Hepatocyte (in vitro differentiated cells): ENCODE measurements around the gene FGF7. TPM values are rescaled to one million over a fixed set of nuclear protein-coding genes. Genes with fewer than 3 reads are reported as not detected.
A peak's percentile ranks its signal among the peaks of the same experiment; 100 is the strongest.

Experiments
- DNase-seq: peaks from one replicate; pipeline ENCODE4 v3.0.0-alpha.2; 2016; ENCODE audit warnings: low spot score
- H2AFZ ChIP-seq: fragments of 200-600 bp; sonication (generic); 2 replicates; pipeline ENCODE4 v1.6.0; 2016; ENCODE audit warnings: antibody characterized with exemption, mild to moderate bottlenecking
- H3K27ac ChIP-seq: fragments of 200-600 bp; sonication (generic); 2 replicates; pipeline ENCODE4 v1.5.1; 2016; ENCODE audit warnings: mild to moderate bottlenecking
- H3K27me3 ChIP-seq: fragments of 200-600 bp; sonication (generic); 2 replicates; pipeline ENCODE4 v1.6.1; 2016
- H3K36me3 ChIP-seq: fragments of 200-600 bp; sonication (generic); replicated peaks from 2 replicates; pipeline ENCODE4 v1.5.1; 2016; ENCODE audit warnings: low read depth; ENCODE audit not compliant: insufficient read depth
- H3K4me1 ChIP-seq: fragments of 200-600 bp; sonication (generic); 2 replicates; pipeline ENCODE4 v1.5.1; 2016; ENCODE audit warnings: mild to moderate bottlenecking, moderate library complexity; ENCODE audit not compliant: insufficient read depth
- H3K4me2 ChIP-seq: fragments of 200-600 bp; sonication (generic); 2 replicates; pipeline ENCODE4 v1.6.0; 2016
- H3K4me3 ChIP-seq: fragments of 200-600 bp; sonication (generic); 2 replicates; pipeline ENCODE4 v1.5.1; 2016; ENCODE audit warnings: mild to moderate bottlenecking
- H3K79me2 ChIP-seq: fragments of 200-600 bp; sonication (generic); 2 replicates; pipeline ENCODE4 v1.6.0; 2017; ENCODE audit warnings: mild to moderate bottlenecking
- H3K9me2 ChIP-seq: fragments of 200-600 bp; sonication (generic); replicated peaks from 2 replicates; pipeline ENCODE4 v1.6.0; 2017; ENCODE audit warnings: mild to moderate bottlenecking; ENCODE audit not compliant: insufficient read depth
- H3K9me3 ChIP-seq: fragments of 200-600 bp; sonication (generic); 2 replicates; pipeline ENCODE4 v1.5.1; 2016; ENCODE audit warnings: low read depth, mild to moderate bottlenecking
- H4K20me1 ChIP-seq: fragments of 200-600 bp; sonication (generic); 2 replicates; pipeline ENCODE4 v1.6.0; 2016; ENCODE audit warnings: mild to moderate bottlenecking; ENCODE audit not compliant: insufficient read depth, poor library complexity, severe bottlenecking
- EZH2 ChIP-seq: fragments of 200-600 bp; sonication (generic); IDR thresholded peaks from 2 replicates; pipeline ENCODE4 v1.6.1; 2016; ENCODE audit warnings: antibody characterized with exemption, mild to moderate bottlenecking, borderline replicate concordance
- EZH2phosphoT487 ChIP-seq: fragments of 200-600 bp; sonication (generic); IDR thresholded peaks from one replicate; pipeline ENCODE4 v1.6.1; 2018; ENCODE audit warnings: antibody characterized with exemption, mild to moderate bottlenecking, low read depth, moderate library complexity; ENCODE audit not compliant: unreplicated experiment, severe bottlenecking
- WGBS: methylation state at CpG from one replicate; pipeline ENCODE4 v1.1.6; 2016; ENCODE audit warnings: low lambda C conversion rate; ENCODE audit errors: missing lambda C conversion rate; 5-methylcytosine and 5-hydroxymethylcytosine counted together
- polyA plus RNA-seq: library from polyadenylated mRNA; unstranded; fragments of >200 nt; fragmentation: Nextera tagmentation; extraction: Ambion mirVana; gene quantifications from 2 replicates; pipeline ENCODE4 v1.2.1, GENCODE V29; 2016
- total RNA-seq: library from RNA; depleted of rRNA; stranded (reverse); fragments of >200 nt; gene quantifications from 2 replicates; pipeline ENCODE4 v1.2.3, GENCODE V29; 2014
- TF ChIP-seq, protein P1 (sequence below): fragments of 200-600 bp; sonication (generic); IDR thresholded peaks from 2 replicates; pipeline ENCODE4 v1.5.1; 2016; ENCODE audit warnings: antibody characterized with exemption, mild to moderate bottlenecking; ENCODE audit not compliant: poor library complexity

FGF7 gene
- total and polyA plus RNA-seq, 2 experiments from 2014 or later = 11.2 to 18.9 TPM

DNA sequence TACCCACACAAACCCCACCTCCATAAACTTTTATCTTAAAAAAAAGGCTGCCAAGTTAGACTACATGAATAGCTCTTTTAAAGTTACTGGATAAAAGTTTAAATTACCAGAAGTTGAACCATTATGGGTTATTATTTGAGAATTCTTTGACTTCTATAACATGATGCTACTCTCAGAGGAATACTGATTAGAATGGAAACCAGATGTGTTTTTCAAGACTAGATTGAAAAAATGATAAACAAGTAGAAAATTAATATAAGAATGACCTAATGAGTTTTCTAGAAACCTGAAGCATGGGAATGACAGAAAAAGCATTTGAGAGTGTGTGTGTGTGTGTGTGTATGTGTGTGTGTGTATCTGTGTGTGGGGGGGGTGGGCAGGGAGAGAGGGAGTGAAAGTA, 12.4 kb upstream of the FGF7 start:
- no peak for DNase-seq
- Histone ChIP-seq H3K36me3 (no peaks in the 10 kb centered on the region), H3K9me3 (no peaks in the 10 kb centered on the region), H3K4me3 (no peak overlapping the region), H3K27ac (no peak overlapping the region), H3K4me1 (no peaks in the 10 kb centered on the region), H3K27me3 (no peaks in the 10 kb centered on the region), H4K20me1 (no peaks in the 10 kb centered on the region), H3K4me2 (no peak overlapping the region), H3K9me2 (no peaks in the 10 kb centered on the region), H2AFZ (no peak overlapping the region), H3K79me2 (no peaks in the 10 kb centered on the region)
- TF ChIP-seq EZH2 (no peak), EZH2phosphoT487 (no peak)
- TF ChIP-seq, protein P1, sequence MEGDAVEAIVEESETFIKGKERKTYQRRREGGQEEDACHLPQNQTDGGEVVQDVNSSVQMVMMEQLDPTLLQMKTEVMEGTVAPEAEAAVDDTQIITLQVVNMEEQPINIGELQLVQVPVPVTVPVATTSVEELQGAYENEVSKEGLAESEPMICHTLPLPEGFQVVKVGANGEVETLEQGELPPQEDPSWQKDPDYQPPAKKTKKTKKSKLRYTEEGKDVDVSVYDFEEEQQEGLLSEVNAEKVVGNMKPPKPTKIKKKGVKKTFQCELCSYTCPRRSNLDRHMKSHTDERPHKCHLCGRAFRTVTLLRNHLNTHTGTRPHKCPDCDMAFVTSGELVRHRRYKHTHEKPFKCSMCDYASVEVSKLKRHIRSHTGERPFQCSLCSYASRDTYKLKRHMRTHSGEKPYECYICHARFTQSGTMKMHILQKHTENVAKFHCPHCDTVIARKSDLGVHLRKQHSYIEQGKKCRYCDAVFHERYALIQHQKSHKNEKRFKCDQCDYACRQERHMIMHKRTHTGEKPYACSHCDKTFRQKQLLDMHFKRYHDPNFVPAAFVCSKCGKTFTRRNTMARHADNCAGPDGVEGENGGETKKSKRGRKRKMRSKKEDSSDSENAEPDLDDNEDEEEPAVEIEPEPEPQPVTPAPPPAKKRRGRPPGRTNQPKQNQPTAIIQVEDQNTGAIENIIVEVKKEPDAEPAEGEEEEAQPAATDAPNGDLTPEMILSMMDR = no peak

DNA sequence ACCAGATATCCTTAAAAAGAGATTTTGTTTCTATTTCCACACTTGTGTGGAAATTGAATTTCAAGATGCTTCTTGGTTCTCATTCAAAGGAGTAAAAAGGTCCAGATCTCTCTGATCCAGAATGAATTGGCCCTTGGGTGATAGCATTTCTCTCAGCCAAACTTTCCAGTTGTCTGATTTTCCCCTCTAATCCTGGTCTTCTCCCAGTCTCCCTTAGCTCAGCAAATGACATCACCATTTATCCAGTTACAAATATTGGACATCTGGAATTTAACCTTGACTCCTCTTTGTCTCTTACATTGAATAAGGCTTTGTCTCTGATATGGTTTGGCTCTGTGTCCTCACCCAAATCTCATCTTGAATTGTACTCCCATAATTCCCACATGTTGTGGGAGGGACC, 10.2 kb upstream of the FGF7 start:
- Histone ChIP-seq H3K9me2 (no peaks in the 10 kb centered on the region), H3K27ac (no peak overlapping the region), H3K27me3 (no peaks in the 10 kb centered on the region), H3K9me3 (no peaks in the 10 kb centered on the region), H3K4me3 (no peak overlapping the region), H3K4me2 (no peak overlapping the region), H3K36me3 (no peaks in the 10 kb centered on the region), H2AFZ (no peak overlapping the region), H3K4me1 (no peaks in the 10 kb centered on the region), H3K79me2 (no peaks in the 10 kb centered on the region), H4K20me1 (no peaks in the 10 kb centered on the region)
- TF ChIP-seq EZH2phosphoT487 = no peak
- TF ChIP-seq, protein P1 = no peak
- no peak for TF ChIP-seq EZH2
- DNase-seq = no peak

DNA sequence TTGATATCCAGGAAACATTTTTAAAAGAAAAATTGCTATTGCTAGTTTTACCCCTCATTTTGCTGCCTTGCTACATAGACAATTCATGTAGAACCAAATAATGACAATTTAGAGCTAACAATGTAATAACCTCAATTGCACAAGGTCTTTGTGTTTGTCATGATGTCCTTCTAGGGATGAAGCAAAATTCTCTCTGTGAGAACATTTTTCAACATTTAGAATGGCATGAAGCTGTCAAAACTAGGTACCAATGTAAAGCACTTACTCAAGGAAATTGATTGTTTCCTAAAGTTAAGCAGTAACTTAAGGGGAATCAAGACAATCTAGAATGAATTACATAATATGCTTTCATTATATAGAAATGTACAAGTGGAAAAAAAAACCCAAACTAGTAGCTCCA, 7.9 kb upstream of the FGF7 start:
- H3K9me2 ChIP-seq = no peaks in the 10 kb centered on the region
- TF ChIP-seq EZH2phosphoT487 (no peak), EZH2 (no peak)
- TF ChIP-seq, protein P1 = no peak
- H3K27me3 ChIP-seq = no peaks in the 10 kb centered on the region
- H3K4me2 ChIP-seq = no peak overlapping the region
- H3K36me3 ChIP-seq = no peaks in the 10 kb centered on the region
- H3K4me1 ChIP-seq = no peaks in the 10 kb centered on the region
- no peak overlapping the region for H2AFZ ChIP-seq
- H3K4me3 ChIP-seq = no peak overlapping the region
- H3K79me2 ChIP-seq = no peaks in the 10 kb centered on the region
- H4K20me1 ChIP-seq = no peaks in the 10 kb centered on the region
- no peak for DNase-seq
- no peak overlapping the region for H3K27ac ChIP-seq
- no peaks in the 10 kb centered on the region for H3K9me3 ChIP-seq

DNA sequence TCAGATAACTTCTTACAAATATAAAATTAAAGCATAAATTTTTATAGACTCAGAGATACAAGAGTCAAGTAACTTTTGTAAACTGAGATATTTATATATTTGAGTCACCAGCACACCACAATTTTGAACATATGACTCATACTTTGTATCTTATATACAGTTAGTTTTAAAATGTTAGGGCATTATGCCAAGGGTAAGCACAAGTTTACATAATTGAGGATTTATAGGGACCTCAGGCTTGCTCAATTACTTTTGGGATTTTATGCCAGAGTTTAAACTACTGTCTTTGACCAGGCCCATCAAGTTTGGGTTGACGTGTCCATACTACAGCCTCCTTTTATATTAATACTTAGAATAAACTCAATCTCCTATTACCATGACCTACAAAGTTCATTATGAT, 7.4 kb upstream of the FGF7 start:
- Histone ChIP-seq H3K79me2 (no peaks in the 10 kb centered on the region), H3K27me3 (no peaks in the 10 kb centered on the region), H2AFZ (no peak overlapping the region), H3K36me3 (no peaks in the 10 kb centered on the region), H4K20me1 (no peaks in the 10 kb centered on the region), H3K27ac (peak overlapping the region; percentile 28), H3K4me3 (no peak overlapping the region), H3K4me2 (no peak overlapping the region), H3K9me3 (no peaks in the 10 kb centered on the region), H3K4me1 (no peaks in the 10 kb centered on the region), H3K9me2 (no peaks in the 10 kb centered on the region)
- WGBS = 54% methylated on average over 1 of the region's 1 CpG
- DNase-seq = no peak
- TF ChIP-seq EZH2phosphoT487 (no peak), EZH2 (no peak)
- TF ChIP-seq, protein P1 = no peak
